Vagina (tissue), 2 donors: Measurements from ENCODE around the gene IMMT. TPM values are rescaled to one million over a fixed set of nuclear protein-coding genes. Genes with fewer than 3 reads are reported as not detected.

Experiments used
- DNase-seq, 2 donors: peaks; one replicate each; pipeline ENCODE4 v3.0.0-alpha.2; 2017; ENCODE audit errors: extremely low spot score in 2 of 2
- H3K27ac ChIP-seq: fragments of 200-600 bp; sonication (generic); one replicate; pipeline ENCODE4 v1.5.1; 2019
- H3K27me3 ChIP-seq: fragments of 200-600 bp; sonication (generic); one replicate; pipeline ENCODE4 v1.5.1; 2019
- H3K36me3 ChIP-seq, 2 donors: fragments of 200-600 bp; sonication (generic); one replicate each; pipeline ENCODE4 v1.5.1; 2017 to 2019
- H3K4me1 ChIP-seq: fragments of 200-600 bp; sonication (generic); one replicate; pipeline ENCODE4 v1.5.1; 2019
- H3K4me3 ChIP-seq, 2 donors: fragments of 200-600 bp; sonication (generic); 1 replicate in 1 of 2; 2 replicates in 1 of 2; pipeline ENCODE4 v1.5.1; 2016 to 2019
- H3K9me3 ChIP-seq: fragments of 200-600 bp; sonication (generic); one replicate; pipeline ENCODE4 v1.5.1; 2019
- CTCF ChIP-seq, 3 experiments: fragments of 450-650 bp in 2 of 3; fragments of 200-600 bp in 1 of 3; sonication (generic) in 1 of 3; IDR thresholded peaks; one replicate each; pipeline ENCODE4 v1.5.1; 2017 to 2019; ENCODE audit warnings: antibody characterized with exemption in 3 of 3, mild to moderate bottlenecking in 2 of 3, moderate library complexity in 2 of 3
- POLR2A ChIP-seq, 2 donors: fragments of 450-650 bp; IDR thresholded peaks; one replicate each; pipeline ENCODE4 v1.6.1; 2017; ENCODE audit warnings: antibody characterized with exemption in 2 of 2, mild to moderate bottlenecking in 2 of 2, moderate library complexity in 2 of 2
- POLR2AphosphoS5 ChIP-seq, 2 donors: sonication (generic); formaldehyde crosslinking; IDR thresholded peaks; one replicate each; pipeline ENCODE4 v1.9.0; 2017; ENCODE audit warnings: antibody characterized with exemption in 2 of 2, mild to moderate bottlenecking in 2 of 2, low read depth in 1 of 2; ENCODE audit not compliant: insufficient read depth in 1 of 2
- intact Hi-C: fragments of 100-400 bp; cut with DNase I; formaldehyde crosslinking; loops from one replicate; pipeline ENCODE4 v1.15.1; 2023
- total RNA-seq: library from RNA; depleted of rRNA; stranded (reverse); fragments of >200 nt; gene quantifications from one replicate; pipeline ENCODE4 v1.2.3, GENCODE V29; 2016

IMMT gene
- total RNA-seq, 1 donor from 2014 or later, result 51.8 TPM

DNA sequence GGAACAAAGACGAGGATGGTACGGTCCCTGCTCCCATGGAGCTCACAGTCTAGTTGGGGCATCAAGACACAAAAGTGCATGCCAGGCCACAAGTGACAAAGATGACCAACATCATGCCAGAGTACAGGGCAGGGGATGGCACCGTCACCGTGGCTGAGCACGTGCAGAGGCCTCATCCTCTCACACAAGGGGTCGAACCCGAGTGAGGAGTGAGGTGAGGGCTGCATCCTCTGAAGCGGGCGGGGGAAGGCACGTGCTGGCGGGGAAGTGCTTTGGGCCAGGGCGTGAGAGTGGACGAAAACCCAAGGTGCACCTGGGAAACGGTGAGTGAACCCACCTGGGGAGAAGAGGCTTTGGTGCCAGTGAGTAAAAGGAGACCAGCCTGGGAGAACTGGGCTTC is 45.0 kb upstream of the IMMT start:
- TF ChIP-seq CTCF (IDR thresholded peaks at IDR 0.05), result no peak
- no peak for TF ChIP-seq POLR2AphosphoS5 (IDR thresholded peaks at IDR 0.05; ENCODE audit: insufficient read depth in 1 of 2, low read depth in 1 of 2)
- TF ChIP-seq POLR2A (IDR thresholded peaks at IDR 0.05), result no peak
- Histone ChIP-seq H3K27ac (no peak overlapping the region), H3K4me3 (no peak overlapping the region), H3K9me3 (no peaks in the 10 kb centered on the region), H3K27me3 (no peaks in the 10 kb centered on the region), H3K36me3 (no peaks in the 10 kb centered on the region), H3K4me1 (no peaks in the 10 kb centered on the region)
- DNase-seq, result no peak
- intact Hi-C loops, result no loop called here

GRCh38 chr2:86239745-86240144 is 44.5 kb upstream of the IMMT start:
- H3K27ac ChIP-seq, result no peak overlapping the region
- TF ChIP-seq POLR2A (IDR thresholded peaks at IDR 0.05) (no peak), POLR2AphosphoS5 (IDR thresholded peaks at IDR 0.05; ENCODE audit: insufficient read depth in 1 of 2, low read depth in 1 of 2) (no peak), CTCF (IDR thresholded peaks at IDR 0.05) (no peak)
- H3K4me3 ChIP-seq, result no peak overlapping the region
- H3K4me1 ChIP-seq, result no peaks in the 10 kb centered on the region
- no peak for DNase-seq
- H3K36me3 ChIP-seq, result no peaks in the 10 kb centered on the region
- no peaks in the 10 kb centered on the region for H3K27me3 ChIP-seq
- intact Hi-C loops, result no loop called here
- H3K9me3 ChIP-seq, result no peaks in the 10 kb centered on the region

DNA sequence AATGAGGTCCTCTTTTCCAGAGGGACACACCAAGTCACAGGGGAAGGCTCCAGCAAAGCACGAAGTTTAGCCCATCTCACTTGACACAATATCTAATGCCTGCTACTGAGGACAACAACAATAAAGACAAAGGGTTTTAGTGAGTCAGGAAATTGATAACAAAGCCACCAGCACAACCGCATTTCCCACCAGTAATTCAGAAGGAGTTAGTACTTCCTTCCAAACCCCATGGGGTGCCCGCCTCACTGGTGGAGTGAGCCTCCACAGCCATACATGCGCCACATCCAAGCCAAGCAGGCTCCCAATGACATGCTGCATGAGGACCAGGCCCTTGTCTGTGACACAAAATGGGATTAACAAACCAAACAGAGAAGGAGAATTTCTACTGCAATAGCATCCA is 44.1 kb upstream of the IMMT start:
- no peak overlapping the region for H3K27ac ChIP-seq
- intact Hi-C loops, result no loop called here
- H3K9me3 ChIP-seq, result no peaks in the 10 kb centered on the region
- H3K4me1 ChIP-seq, result no peaks in the 10 kb centered on the region
- no peaks in the 10 kb centered on the region for H3K36me3 ChIP-seq
- no peak for TF ChIP-seq POLR2A (IDR thresholded peaks at IDR 0.05)
- TF ChIP-seq POLR2AphosphoS5 (IDR thresholded peaks at IDR 0.05; ENCODE audit: insufficient read depth in 1 of 2, low read depth in 1 of 2), result no peak
- TF ChIP-seq CTCF (IDR thresholded peaks at IDR 0.05), result no peak
- no peak overlapping the region for H3K4me3 ChIP-seq
- H3K27me3 ChIP-seq, result no peaks in the 10 kb centered on the region
- DNase-seq, result no peak

DNA sequence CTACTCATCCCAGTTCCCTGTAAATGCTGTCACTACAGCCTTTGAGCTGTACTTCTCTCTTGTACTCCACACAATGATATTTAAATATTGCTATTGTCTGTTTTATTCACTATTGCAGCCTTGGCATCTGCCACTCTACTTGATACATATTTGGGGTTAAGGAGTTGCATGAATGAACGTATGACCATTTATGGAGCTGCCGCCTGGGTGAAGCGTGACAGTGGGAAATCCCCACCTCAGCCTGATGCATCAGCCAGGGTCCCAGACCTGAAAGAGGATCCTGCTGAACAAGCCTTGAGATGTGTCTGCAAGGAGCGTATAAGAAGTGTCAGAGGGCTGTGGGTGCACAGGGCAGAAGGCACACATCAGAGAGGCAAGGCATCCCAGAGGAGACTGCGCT is 43.1 kb upstream of the IMMT start:
- H3K27ac ChIP-seq, result no peak overlapping the region
- H3K4me3 ChIP-seq, result no peak overlapping the region
- no peaks in the 10 kb centered on the region for H3K4me1 ChIP-seq
- H3K27me3 ChIP-seq, result no peaks in the 10 kb centered on the region
- no peaks in the 10 kb centered on the region for H3K36me3 ChIP-seq
- TF ChIP-seq CTCF (IDR thresholded peaks at IDR 0.05) (no peak), POLR2AphosphoS5 (IDR thresholded peaks at IDR 0.05; ENCODE audit: insufficient read depth in 1 of 2, low read depth in 1 of 2) (no peak), POLR2A (IDR thresholded peaks at IDR 0.05) (no peak)
- no peak for DNase-seq
- H3K9me3 ChIP-seq, result no peaks in the 10 kb centered on the region
- intact Hi-C loops, result no loop called here

- intact Hi-C loops, result no loop called here
- DNase-seq, result no peak
- no peaks in the 10 kb centered on the region for H3K27me3 ChIP-seq
- H3K4me3 ChIP-seq, result no peak overlapping the region
- no peak overlapping the region for H3K27ac ChIP-seq
- H3K4me1 ChIP-seq, result no peaks in the 10 kb centered on the region
- H3K36me3 ChIP-seq, result no peaks in the 10 kb centered on the region
- TF ChIP-seq POLR2AphosphoS5 (IDR thresholded peaks at IDR 0.05; ENCODE audit: insufficient read depth in 1 of 2, low read depth in 1 of 2) (no peak), POLR2A (IDR thresholded peaks at IDR 0.05) (no peak), CTCF (IDR thresholded peaks at IDR 0.05) (no peak)
- no peaks in the 10 kb centered on the region for H3K9me3 ChIP-seq
Measured at GRCh38 chr2:86237172-86237571, 41.9 kb upstream of the IMMT start.
